Dermis blood vessel endothelial cell (primary cell): ENCODE data around the gene PAX3. TPM values are rescaled to one million over a fixed set of nuclear protein-coding genes. Genes with fewer than 3 reads are reported as not detected.
"Not testable (repeated sequence)": the region's sequence is repeated elsewhere in the genome, so short reads cannot be mapped to it uniquely, and the experiment has no call there.

ENCODE experiments used
- DNase-seq: peaks from one replicate; pipeline ENCODE4 v3.0.0; 2010
- total RNA-seq: library from RNA; depleted of rRNA; stranded (reverse); fragments of >200 nt; gene quantifications from 2 replicates; pipeline ENCODE4 v1.2.3, GENCODE V29; 2014

Gene PAX3
- total RNA-seq, 1 donor from 2014 or later = not detected

- DNase-seq = no peak
Measured at GRCh38 chr2:222208010-222208690, 90.6 kb downstream of the PAX3 start.

- DNase-seq = no peak
Measured at GRCh38 chr2:222205136-222205535, 93.7 kb downstream of the PAX3 start.

- no peak for DNase-seq
Measured at GRCh38 chr2:222203041-222203440, 95.8 kb downstream of the PAX3 start.

- no peak for DNase-seq
Measured at GRCh38 chr2:222196159-222196558, 102.6 kb downstream of the PAX3 start.

- no peak for DNase-seq
Measured at GRCh38 chr2:222194669-222195068, 104.1 kb downstream of the PAX3 start.

GRCh38 chr2:222193328-222193983 lies 105.3 kb downstream of the PAX3 start:
- DNase-seq = no peak

- DNase-seq = no peak
Measured at GRCh38 chr2:222180619-222181018, 118.2 kb downstream of the PAX3 start.

- DNase-seq = no peak
Measured at GRCh38 chr2:222179592-222179991, 119.2 kb downstream of the PAX3 start.

GRCh38 chr2:222178450-222178849 lies 120.3 kb downstream of the PAX3 start:
- no peak for DNase-seq

GRCh38 chr2:222176890-222177289 lies 121.9 kb downstream of the PAX3 start:
- DNase-seq = no peak

GRCh38 chr2:222174450-222174849 lies 124.3 kb downstream of the PAX3 start:
- DNase-seq = no peak

GRCh38 chr2:222169346-222169745 lies 129.5 kb downstream of the PAX3 start:
- no peak for DNase-seq

GRCh38 chr2:222167762-222168161 lies 131.0 kb downstream of the PAX3 start:
- no peak for DNase-seq

- DNase-seq = no peak
Measured at GRCh38 chr2:222160944-222161343, 137.9 kb downstream of the PAX3 start.

GRCh38 chr2:222160125-222160524 lies 138.7 kb downstream of the PAX3 start:
- DNase-seq = no peak

GRCh38 chr2:222159221-222159620 lies 139.6 kb downstream of the PAX3 start:
- DNase-seq = no peak

- not testable (repeated sequence) for DNase-seq
Measured at GRCh38 chr2:222155003-222155664, 143.7 kb downstream of the PAX3 start.

Other genes with a start within 250 kb of the PAX3 start
- 0.05 and 0.17 TPM in 2 replicates for gene SGPP2, start 125.5 kb upstream of the PAX3 start, total RNA-seq